Measurements from ENCODE around the gene GATD1.

GATD1 gene

GRCh38 chr11:777288-778255 is at the start of gene GATD1:
GATD1 (minus strand) TSS chr11:777487; CDS start chr11:777462, 25 bp downstream.
- peak; percentile 97 for DNase-seq

- DNase-seq, result no peak
These were observed 49.5 kb upstream of the GATD1 start for GRCh38 chr11:826836-827145.

GRCh38 chr11:826227-826621 is 48.9 kb upstream of the GATD1 start:
- no peak for DNase-seq

- no peak for DNase-seq
These were observed 48.3 kb upstream of the GATD1 start for GRCh38 chr11:825366-826226.

- no peak for DNase-seq
These were observed 47.7 kb upstream of the GATD1 start for GRCh38 chr11:824942-825341.

- no peak for DNase-seq
These were observed 47.1 kb upstream of the GATD1 start for GRCh38 chr11:824292-824880.

GRCh38 chr11:823441-824291 is 46.4 kb upstream of the GATD1 start:
- DNase-seq, result no peak

GRCh38 chr11:821512-822371 is 44.5 kb upstream of the GATD1 start:
- DNase-seq, result no peak

- DNase-seq, result no peak
These were observed 43.6 kb upstream of the GATD1 start for GRCh38 chr11:820655-821511.

- DNase-seq, result peak; percentile 96
These were observed 42.8 kb upstream of the GATD1 start for GRCh38 chr11:819943-820649.

GRCh38 chr11:819129-819931 is 42.0 kb upstream of the GATD1 start:
- peak; percentile 93 for DNase-seq

GRCh38 chr11:818396-819128 is 41.3 kb upstream of the GATD1 start, which contains the start of gene PNPLA2:
PNPLA2 (plus strand) TSS chr11:818914; CDS start chr11:819719, 805 bp downstream.
- DNase-seq, result no peak

- no peak for DNase-seq
These were observed 39.1 kb upstream of the GATD1 start for GRCh38 chr11:816433-816779.

- no peak for DNase-seq
These were observed 38.6 kb upstream of the GATD1 start for GRCh38 chr11:815675-816432.

- no peak for DNase-seq
These were observed 36.3 kb upstream of the GATD1 start for GRCh38 chr11:813456-814096.

- no peak for DNase-seq
These were observed 35.8 kb upstream of the GATD1 start for GRCh38 chr11:813072-813455.

- DNase-seq, result no peak
These were observed 35.1 kb upstream of the GATD1 start for GRCh38 chr11:812390-812789.

All from stimulated activated CD8-positive, alpha-beta memory T cell treated with anti-CD3 and anti-CD28 coated beads, Interleukin-4, amount 100 ng/mL, for 48 hours (primary cell).